Activated naive CD4-positive, alpha-beta T cell treated with anti-CD3 and anti-CD28 coated beads, Interleukin-2, amount 50 U/mL, for 16 hours (primary cell): ENCODE results near the gene PPIF.
"Not testable (repeated sequence)": the region's sequence is repeated elsewhere in the genome, so short reads cannot be mapped to it uniquely, and the experiment has no call there.

ENCODE experiments used
- DNase-seq: peaks from one replicate; pipeline ENCODE4 v3.0.0-alpha.2; 2020

Gene PPIF

GRCh38 chr10:79332610-79333315 is 14.5 kb upstream of the PPIF start:
- not testable (repeated sequence) for DNase-seq

DNA sequence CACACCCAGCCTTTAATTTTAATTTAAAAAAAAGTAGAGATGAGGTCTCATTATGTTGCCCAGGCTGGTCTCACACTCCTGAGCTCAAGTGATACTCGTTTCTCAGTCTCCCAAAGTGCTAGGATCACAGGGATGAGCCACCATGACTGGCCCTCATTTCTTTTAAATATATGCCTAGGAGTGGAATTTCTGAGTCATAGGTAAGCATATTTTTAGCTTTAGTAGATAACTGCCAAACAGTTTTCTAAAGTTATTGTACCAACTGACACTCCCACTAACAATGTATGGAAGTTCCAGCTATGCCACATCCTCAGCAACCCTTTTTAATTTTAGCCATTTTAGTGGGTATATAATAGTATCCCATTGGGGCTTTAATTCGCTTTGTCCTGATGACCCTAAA is 13.8 kb upstream of the PPIF start:
- no peak for DNase-seq

- no peak for DNase-seq
Measured at GRCh38 chr10:79334573-79334972, 12.7 kb upstream of the PPIF start.

GRCh38 chr10:79335094-79335469 is 12.2 kb upstream of the PPIF start:
- no peak for DNase-seq

- no peak for DNase-seq
Measured at GRCh38 chr10:79335470-79336235, 11.6 kb upstream of the PPIF start.

DNA sequence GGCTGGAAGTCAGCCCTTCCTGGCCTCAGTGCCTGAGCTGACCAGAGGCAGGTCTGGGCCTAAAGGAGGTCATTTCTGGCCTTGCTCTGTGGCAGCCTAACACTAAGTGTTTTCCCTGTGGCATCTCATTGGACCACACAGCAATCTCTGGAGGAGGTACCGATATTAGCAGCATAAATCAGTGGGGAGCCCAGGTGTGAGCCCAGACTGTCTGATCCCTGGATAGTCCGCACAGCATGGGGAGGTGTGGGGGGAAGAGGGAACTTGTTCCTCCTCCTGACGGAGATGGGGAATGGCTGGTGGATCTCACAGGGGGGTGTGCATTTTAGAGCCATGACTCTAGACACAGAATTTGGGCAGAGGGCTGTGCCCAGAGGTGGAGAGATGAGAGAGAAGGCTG is 11.0 kb upstream of the PPIF start:
- no peak for DNase-seq

DNA sequence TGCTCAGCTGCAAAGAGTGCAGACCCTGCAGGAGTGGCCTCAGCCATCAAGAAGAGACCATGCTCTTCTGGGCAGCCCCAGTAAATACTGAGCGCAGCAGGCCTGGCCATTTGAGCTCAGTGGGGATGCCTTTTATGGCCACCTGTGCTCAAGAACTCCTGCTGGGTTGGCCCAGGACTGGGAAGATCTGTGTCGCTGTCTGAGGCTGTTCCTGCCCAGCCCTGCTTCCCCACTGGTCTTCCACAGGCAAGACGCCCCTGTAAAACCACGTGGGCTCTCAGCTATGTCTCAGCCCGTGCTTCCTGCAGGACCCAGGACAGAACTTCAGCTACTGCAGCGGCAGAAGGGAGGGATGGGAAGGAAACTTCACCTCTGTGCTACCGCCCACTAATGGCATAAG is 10.5 kb upstream of the PPIF start:
- DNase-seq: no peak

GRCh38 chr10:79337783-79338469 is 9.3 kb upstream of the PPIF start:
- DNase-seq: not testable (repeated sequence)

GRCh38 chr10:79339266-79339665 is 8.0 kb upstream of the PPIF start:
- DNase-seq: no peak

GRCh38 chr10:79340646-79341244 is 6.5 kb upstream of the PPIF start:
- no peak for DNase-seq

- DNase-seq: no peak
Measured at GRCh38 chr10:79342295-79342761, 4.9 kb upstream of the PPIF start.

GRCh38 chr10:79342811-79343561 is 4.3 kb upstream of the PPIF start:
- no peak for DNase-seq

- DNase-seq: no peak
Measured at GRCh38 chr10:79344502-79345195, 2.6 kb upstream of the PPIF start.

GRCh38 chr10:79345241-79346011 is 1.8 kb upstream of the PPIF start:
- no peak for DNase-seq

DNA sequence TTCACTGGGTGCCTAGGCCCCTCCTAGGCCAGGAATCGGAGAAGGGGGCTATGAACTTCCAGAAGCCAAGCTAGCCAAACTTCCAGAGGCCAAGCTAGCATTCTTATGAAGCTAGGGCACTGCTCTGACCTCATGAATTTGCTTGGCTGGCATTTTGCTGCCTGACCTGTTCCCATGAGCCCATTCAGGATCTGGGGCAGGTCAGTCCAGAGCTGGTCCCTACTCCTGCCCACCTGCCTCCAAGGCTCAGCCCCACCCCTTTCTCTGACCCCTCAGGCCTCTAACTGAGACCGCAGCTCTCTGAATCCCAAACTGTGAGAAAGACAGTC is 1.3 kb upstream of the PPIF start:
- DNase-seq: no peak

- no peak for DNase-seq
Measured at GRCh38 chr10:79346388-79347225, 662 bp upstream of the PPIF start.

DNA sequence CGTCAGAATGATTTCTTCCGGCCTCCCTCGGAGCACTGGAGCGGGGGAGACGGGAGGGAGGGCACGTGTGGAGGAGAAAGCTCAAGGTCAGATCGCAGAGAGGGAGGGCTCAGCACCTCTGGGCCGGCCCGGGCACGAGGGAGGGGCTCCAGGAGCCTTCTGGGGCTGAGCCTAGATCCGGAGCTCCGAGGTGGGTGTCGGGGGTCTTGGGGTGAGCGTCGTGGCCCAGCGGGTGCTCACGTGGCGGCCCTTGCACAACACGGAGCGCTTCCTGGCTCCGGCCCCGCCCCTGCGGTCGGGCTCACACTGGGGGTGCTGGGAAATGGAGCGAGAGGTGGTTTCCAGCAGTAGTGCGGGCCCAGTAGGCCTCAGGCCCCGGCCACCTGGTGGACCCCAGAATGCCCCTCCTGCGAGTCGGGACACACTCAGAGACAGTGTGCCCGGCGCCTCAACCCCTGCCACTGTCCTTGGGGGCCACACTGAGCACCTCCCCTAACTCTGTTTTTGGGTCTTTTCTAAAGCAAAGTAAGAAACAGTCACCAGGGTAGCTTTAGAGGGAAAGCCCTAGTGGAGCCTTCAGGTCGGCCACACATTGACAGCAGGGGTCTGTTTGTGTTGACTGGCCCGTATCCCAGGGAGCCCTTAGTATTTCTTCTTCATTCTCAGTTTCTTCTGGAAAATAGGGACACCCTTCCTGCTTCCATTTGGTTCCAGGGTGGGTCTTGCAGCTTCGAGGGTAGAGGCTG is 798 bp downstream of the PPIF start:
- peak; percentile 79 for DNase-seq

GRCh38 chr10:79348640-79348988 is 1.3 kb downstream of the PPIF start:
- no peak for DNase-seq

DNA sequence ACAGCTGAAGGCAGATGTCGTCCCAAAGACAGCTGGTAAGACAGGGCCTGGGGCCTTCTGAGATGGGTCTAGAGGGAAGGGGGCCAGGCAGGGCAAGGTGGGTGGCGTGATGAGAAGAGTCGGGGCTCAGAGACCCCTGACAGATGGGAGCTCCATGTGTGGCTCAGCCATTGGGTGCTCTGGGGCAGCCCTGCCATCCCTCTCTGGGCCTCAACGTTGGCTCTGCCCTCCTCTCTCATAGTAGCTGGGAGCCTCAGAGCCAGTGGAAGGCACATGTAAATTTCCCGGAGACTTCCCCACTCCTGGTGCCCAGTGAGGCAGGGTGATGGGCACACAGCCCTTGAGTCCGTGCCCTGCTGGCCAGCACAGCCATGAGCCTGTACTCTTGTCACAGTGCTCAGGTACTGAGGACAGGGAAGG is 1.8 kb downstream of the PPIF start:
- DNase-seq: no peak
